CD4-positive, alpha-beta T cell treated with Interleukin-15 for 1 hour (primary cell): ENCODE results near the gene RALGAPA2.

Source experiments
- DNase-seq: peaks from one replicate; pipeline ENCODE4 v3.0.0-alpha.2; 2020

RALGAPA2 gene

DNA sequence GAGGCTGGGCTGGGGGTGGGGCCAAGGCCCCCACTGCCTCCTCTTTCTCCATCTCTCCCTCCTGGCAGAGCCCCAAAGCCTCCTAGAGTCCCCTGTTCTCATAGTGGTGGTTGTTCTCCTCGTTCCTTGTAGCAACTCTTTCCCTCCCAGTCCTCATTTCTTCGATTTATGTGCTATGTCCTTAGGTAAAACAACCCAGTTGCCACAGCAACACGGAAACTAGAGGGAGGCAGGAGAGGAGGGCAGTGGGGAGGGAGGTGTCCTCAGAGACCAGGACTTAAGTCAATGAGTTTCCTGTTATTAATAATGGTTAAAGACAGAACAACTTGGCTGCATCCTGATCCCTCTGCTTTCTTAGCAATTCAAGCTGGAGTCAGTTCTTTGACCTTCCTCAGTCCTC, 183.6 kb downstream of the RALGAPA2 start:
- DNase-seq = no peak

DNA sequence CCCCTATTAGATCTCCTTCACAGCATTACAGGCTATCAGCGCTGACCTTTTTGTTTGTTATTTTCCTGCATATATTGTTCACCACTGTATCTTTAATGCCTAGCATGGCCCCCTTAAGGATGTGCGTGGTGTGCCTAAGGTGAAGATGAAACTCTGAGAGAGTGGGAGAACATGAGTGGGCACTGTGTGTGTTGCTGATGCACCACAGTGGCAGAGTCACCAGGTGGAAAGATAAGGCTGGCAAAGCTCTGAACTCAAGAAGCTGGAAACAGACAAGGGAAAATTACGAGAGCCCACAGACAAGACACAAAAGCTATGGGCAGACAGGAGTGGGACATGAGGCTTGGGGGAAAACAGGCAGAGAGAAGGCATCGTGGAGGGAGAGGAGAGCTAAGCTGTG, 184.8 kb downstream of the RALGAPA2 start:
- no peak for DNase-seq

DNA sequence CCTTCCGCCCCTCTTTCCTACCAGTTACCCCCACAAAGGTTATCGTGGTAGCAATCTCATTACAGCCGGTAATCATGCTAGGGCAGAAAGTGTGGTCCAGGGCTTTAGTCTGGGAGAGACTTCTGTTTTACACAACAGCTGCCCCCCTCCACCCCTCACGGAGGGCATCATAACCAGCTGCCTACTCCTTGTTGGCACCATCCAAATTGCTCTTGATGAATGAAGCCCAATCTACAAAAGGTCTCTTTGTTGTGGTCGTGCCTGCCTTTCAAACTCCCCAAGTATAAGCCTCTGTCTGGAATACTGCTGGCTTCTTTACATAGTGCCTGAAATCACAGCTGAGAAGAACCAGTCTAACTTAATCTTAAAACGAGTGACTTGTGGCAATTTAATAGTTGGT, 186.7 kb downstream of the RALGAPA2 start:
- DNase-seq = no peak

DNA sequence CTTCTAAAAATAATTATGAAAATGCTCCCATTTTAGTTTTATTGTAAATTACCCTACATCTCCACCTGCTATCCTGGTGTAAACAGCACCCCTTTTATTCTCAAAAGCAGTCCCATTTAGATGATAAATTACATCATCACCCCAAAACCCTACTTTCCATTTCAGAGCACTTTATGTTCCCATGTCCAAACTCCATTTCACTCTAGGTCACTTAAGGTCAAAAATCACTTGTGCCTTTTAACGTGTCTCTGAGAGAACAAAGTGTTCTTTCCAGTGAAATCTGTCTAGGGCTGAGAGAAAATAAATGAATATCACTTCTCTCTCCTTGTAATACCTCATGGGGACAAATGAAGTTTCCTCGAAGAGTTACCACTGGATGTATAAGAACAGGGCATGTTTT, 187.2 kb downstream of the RALGAPA2 start:
- DNase-seq = no peak

DNA sequence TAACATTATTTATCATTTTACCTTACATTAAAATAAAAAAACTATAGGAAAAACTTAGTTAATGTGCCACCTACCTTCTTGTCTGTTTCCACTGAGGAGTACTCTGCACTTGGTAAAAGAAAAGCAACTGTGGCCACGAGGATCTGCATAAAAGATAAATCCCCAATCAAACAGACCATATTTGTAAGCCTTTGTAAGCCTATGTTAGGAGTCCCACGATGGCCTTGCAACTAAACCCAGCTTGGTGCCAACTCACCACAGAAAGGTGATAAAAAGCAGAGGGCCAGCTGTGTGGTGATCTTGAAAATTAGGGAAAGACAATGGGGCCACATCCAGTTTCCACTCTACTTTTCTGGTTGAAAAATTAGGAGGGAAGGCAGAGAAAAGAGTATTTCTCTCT, 187.7 kb downstream of the RALGAPA2 start:
- no peak for DNase-seq

DNA sequence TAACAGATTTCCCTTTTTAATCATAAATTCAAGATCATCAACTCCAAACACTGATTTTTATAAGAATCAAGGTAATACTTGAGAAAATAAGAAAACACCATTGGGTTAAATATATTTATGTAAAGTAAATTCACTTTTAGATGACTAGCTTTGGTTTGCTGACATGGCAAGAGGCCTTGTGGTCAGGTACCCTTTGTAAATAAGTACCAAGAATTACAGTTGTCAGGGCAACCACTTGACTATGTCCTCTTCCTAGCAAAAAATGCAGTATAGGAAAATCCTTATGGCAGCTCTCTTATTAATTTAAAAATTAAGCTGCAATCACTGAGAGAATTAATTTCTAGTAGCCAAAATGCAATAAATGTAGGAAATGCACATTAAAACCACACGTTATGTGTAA, 190.7 kb downstream of the RALGAPA2 start:
- no peak for DNase-seq

DNA sequence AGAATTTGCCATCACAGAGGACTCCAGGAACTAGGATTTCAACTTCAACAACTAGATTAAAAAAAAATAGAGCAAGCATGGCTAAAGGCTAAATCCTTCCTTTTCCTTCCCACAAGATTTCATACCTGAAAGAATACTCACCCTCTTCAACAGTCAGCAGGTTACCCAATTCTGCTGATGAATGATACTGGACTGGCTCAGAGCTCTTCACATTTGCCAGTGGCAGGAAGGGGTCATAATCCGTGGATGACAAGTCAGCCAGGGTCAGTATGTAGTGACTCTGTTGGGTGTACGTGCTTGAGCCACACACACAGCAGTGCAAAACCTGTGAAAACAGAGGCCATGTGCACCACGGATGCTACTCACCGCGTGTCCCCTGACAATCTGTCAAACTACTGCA, 191.7 kb downstream of the RALGAPA2 start:
- no peak for DNase-seq

DNA sequence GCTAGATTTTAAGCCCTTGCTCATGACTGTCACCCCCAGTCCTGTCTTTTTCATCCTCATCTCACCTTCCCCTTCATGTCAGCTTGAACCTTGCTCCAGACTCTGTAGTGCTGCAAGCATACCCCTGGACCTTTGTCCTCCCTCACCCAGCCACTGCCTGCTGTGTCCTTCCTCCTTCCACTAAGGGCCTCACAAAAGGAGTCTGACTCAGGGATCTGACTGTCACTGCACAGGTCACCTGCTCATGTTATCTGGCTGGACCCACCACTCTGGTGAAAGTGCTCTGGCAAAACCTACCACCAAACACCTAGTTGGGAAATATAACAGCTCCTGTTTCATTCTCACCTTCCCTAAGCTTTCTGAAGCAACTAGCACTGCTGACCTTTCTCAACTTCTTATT, 193.2 kb downstream of the RALGAPA2 start:
- no peak for DNase-seq

DNA sequence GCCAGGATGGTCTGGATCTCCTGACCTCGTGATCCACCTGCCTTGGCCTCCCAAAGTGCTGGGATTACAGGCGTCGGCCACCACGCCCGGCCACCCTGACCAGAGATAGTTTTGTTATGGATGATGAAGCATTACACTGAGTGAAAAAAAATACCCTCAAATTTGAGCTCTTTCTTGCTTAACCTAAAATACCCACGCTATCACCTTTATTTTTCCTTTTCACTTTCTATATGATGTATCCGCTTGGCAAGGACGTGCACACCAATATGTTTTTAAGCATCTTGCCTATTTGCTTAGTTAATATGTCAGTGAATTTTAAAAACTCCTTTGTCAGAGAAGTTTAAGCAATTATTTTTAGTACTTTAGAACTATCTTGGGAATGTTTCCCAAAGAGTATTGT, 194.2 kb downstream of the RALGAPA2 start:
- no peak for DNase-seq

DNA sequence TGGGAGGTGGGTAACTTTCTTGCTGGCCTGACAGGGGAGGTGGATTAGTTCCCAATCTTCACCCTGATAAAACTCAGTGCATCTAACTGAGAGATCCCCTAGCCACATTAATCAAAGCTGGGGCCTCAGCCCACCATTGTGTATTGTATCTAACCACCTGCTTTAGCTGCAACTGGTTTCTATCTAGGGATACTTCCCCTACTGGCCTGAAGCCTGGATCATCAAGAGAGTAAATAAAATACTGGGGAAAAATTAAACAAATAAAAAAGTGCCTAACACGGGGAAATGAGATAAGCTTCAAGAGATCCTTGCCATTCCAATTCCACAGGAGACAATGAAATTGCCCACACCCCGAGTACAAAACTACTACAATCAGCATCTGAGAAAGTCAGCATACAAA, 195.1 kb downstream of the RALGAPA2 start:
- DNase-seq = no peak

DNA sequence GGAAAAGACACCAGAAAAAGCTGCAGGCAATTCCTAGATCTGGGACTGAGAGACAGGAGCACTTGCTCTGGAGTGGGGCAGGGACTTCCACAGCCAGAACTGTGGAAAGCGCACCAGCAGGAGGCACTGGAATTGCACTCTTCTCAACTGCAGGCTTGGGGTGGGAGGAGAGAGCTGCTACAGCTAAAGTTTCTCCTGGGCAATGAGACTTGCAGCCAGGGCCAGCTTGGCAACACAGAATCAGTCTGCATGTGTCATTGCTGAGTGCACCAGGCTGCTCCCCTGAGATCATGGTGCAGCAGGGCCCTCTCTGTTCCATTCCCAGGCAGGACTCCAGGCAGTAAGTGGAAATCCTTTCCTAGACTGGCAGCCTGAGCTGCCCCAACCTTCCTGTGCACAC, 198.7 kb downstream of the RALGAPA2 start:
- DNase-seq = no peak

DNA sequence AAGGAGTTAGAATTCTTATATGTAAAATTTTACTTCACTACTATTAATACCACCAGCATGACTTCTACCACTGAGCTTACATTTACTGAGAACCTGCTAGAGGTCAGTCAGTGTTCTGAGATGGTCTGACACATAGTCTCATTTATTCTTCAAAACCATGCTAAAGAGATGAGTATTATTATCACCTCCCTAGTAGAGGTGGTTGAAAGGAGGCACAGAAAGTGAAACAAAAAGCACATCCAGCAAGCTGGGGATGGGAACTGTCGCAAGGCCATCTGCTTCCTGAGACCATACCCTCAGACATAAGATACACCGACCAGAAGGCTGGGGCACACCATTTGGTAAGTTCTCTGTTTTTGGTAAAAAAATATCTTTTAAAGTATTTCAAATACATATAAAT, 206.9 kb downstream of the RALGAPA2 start:
- no peak for DNase-seq

DNA sequence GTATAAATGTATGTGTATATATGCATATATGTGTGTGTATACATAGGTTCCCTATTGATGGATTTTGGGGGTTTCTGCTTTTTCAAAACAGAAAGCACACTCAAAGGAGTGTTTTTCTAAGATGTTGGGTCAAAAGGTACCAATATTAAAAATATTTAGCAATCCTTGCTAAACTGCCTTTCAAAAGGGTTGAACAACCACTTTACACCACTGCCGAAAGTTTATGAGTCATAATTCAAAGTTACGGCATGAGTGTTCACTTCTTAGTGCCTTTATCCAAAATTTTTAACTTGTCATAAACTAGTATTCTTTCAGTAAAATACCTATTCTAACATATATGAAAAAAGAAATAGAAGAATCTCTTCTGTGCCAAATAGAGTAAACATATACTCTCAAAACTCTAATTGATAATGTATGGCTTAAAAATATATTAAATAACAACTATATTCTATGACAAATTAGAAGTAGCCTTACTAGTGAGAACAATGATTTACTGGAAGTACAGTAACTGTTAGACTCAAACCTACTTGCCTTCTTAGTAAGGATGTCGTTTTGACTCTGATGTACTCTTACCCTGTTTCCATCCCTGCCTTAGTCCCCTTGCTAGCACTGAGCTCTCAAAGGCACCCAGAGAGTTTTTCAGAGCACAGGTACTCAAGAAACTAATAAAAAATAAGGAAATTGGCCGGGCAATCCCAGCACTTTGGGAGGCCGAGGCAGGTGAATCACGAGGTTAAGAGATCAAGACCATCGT, 208.5 kb downstream of the RALGAPA2 start:
- DNase-seq = no peak

DNA sequence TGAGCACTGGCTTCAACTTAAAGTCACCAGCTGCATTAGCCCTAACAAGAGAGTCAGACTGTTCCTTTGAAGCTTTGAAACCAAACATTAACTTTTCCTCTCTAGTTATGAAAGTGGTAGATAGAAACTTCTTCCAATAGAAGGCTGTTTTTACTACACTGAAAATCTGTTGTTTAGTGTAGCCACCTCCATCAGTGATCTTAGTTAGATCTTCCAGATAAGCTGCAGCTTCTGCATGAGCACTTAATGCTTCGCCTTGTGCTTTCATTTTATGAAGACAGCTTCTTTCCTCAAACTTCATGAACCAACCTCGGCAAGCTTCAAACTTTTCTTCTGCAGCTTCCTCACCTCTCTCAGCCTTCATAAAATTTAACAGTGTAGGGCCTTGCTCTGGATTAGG, 211.3 kb downstream of the RALGAPA2 start:
- DNase-seq = no peak

DNA sequence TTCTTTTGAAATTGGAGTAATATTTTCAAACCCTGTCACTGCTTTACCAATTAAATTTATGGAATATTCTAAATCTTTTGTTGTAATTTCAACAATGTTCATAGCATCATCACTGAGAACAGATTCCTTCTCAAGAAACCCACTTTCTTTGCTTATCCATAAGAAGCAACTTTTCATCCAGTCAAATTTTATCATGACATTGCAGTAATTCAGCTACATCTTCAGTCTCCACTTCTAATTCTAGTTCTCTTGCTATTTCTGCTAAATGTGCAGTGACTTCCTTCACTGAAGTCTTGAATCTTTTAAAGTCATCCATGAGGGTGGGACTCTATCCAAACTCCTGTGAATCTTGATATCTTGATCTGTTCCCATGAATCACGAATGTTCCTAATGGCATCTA, 212.1 kb downstream of the RALGAPA2 start:
- DNase-seq = no peak

DNA sequence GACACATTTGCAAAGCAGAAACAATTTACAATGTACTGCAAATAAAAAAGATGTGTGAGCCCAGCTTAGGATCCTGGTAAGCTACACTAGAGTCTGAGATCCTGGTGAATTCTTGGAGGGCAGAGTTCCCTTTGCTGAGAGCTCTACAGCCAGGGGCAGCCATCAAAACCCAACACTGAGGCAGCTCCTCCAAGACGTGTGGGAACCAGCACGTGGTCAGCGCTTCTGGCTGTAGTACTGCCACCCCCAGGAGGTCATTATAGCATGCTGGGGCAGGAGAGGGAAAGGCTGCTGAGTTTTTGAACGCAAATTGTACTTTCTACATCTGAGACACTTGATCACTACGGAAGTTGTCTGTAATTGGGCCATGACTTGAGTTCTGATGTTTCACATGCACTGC, 213.0 kb downstream of the RALGAPA2 start:
- no peak for DNase-seq

DNA sequence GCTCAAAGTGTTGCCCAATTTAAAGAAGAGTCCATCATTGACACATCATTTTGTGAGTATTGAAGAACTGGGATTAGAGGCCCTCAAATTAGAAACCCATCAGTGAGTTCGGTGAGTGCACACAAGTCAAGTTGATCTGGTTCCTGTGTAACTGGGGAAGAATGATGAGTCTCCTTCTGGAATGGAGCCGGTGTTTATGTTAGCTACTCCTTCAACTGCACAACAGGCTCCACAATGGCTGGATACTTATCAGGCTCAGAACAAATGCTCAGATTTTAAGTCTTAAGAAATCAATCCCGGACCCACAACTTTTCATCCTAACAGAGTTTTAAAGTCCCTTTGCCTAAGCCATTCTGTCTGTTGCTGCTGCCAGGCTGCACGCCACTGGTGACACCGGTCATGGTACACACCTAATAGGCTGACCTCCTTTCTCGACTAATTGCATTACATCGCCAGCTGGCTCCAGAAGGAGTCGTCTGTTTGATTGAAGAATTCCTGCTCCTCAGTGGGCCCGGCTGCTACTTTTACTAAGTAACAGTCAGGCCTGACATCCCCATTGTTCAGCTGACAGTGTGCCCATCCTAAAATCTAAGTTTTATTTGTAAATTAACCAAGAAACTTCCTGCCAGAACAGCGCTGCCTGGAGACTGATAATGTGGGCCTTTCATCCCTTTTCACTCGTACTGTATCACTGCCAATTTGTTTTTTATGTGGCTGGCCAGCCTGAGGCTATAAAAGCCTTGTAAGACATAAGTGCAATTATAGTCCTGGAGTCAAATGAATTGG, 214.2 kb downstream of the RALGAPA2 start:
- no peak for DNase-seq

DNA sequence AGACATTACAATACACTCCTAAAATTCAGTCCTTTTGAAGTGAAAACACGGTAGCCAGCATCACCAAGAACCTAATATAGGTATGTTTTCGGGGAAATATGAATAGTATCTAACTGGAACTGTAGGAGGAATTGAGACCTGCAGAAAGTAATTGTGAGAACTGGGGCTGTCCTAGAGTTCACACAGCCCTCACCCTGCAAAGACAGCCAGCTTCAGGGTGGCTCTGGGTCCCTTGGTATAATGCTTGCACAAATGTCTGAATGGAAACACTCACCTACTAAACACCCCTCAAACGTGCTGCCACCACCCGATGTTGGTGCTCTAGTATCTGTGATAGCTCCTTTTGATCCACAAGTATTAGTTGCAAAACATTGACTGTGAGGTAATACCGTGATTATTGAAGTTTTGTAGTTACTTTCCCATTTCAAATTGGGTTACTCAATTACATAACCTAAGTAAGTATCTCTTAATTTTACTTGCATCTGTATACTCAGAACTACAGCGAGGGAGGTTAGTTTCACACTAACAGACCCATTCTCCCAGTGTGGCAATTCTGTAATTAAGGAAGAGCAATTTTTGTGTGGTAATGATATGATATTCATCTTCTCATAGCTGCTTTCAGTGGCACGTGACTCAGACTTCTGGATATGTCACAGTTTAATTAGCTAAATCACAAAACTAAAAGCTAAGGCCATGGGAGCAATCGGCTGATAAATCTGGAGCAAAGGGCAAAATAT, 215.0 kb downstream of the RALGAPA2 start:
- no peak for DNase-seq

DNA sequence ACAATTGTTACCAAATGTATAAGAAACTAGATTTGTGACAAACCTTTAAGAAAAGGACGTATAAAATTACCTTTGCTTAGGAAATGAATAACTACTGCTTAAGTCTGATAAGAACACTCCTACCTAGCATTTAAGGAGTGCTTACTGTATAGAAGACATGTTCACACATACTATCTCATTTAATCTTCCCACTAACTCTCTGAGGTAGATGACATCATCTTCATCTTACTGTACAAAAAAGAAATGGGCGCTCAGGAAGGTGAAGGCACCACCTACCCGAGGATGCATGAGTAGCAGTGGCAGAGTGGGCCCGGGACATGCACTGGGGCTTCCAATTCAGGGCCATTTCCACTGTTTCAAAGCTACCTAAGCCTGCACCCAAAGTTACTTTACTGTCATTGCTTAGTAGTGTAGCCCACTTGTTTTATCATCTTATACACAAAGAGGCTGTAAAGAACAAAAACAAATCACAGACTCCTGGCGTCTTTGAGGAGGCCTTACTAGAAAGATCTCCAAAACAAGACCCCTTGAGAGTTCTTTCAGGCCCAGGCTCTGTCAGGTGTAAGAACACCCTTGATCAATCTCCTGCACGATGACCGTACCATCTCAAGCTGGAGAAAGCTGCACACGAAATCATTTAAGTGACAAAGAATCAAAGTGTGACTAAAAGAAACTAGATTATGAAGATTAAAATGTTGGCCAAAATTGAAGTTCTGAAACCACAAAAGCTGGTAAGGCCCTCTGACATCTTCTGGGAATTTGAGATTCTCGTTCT, 216.5 kb downstream of the RALGAPA2 start:
- no peak for DNase-seq

DNA sequence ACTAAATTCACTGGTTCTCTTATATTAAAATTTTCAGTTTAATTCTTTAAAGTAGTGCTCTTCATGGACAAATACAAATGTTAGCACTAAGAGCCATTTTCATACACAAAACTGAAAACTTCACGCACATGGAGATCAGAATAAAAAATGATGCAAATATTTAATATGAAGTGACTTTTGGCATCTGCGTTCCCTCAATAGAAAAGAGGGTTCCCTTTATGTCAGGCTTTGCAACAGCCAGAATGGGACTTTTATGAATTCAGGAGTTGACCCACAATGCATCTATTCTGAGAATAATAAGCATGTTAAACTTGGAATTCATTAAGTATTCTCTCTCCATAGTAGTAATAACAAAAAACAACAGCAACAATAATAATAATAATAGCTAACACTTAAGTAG, 218.7 kb downstream of the RALGAPA2 start:
- no peak for DNase-seq

DNA sequence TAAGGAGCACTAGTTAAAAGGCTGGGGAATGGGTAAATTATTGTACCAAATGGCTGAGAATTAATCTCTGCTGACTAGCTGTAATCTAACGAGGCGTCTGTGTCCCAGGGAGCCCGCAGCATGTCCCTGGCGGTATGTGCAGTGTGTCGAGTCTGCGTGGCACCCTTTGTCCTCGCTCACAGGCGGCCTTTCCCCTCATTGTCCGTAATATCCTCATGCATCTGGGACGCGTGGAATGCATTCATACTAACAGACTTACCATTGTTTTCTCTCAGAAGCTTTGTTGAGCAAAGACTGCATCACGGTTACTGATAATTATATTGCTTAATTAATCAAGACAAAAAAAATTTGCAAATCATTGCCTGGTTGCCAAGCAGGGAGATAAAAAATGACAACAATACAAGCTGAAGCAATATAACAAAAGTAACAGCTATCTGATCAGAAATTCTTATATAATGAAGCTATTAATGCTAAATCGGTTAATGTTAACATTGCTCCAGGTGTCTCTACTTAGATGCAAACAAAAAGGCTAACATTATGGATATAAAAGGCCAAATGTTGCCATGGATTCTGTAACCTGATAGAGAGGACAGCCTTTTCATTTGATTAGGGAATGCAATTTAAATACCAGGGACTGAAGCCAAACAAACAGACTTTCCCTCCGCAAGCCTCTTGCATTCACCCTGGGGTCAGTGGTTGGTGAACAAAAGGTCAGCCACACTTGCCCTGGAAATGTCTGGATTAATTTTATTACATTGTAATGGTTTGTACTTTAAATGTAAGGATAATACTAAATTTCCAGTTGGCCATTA, 219.7 kb downstream of the RALGAPA2 start:
- no peak for DNase-seq

DNA sequence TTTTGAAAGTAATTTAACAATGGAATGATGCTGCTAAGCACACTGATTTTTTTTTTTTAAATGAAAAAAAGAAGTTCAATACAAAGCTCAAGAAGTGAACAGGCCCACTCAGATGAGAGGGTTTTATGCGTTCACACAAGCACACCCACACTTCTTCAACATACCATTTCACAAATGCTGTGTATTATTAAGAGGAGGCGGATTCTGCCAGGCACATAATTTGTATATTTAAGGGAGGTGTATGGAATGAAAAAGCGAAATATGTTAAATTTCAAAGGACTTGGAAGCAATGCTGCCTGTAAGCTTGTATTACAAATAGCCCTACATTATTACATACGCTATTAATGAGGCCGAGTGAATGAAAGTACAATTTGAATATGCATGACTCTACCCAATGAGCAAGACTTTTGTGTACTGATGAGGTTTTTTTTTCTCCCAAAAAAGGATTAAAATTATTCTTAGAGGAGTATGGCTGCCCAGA, 220.6 kb downstream of the RALGAPA2 start:
- DNase-seq = no peak
